ENCODE results near the gene ZNF132.
"Not testable (repeated sequence)": the region's sequence is repeated elsewhere in the genome, so short reads cannot be mapped to it uniquely, and the experiment has no call there.

The ZNF132 gene

DNA sequence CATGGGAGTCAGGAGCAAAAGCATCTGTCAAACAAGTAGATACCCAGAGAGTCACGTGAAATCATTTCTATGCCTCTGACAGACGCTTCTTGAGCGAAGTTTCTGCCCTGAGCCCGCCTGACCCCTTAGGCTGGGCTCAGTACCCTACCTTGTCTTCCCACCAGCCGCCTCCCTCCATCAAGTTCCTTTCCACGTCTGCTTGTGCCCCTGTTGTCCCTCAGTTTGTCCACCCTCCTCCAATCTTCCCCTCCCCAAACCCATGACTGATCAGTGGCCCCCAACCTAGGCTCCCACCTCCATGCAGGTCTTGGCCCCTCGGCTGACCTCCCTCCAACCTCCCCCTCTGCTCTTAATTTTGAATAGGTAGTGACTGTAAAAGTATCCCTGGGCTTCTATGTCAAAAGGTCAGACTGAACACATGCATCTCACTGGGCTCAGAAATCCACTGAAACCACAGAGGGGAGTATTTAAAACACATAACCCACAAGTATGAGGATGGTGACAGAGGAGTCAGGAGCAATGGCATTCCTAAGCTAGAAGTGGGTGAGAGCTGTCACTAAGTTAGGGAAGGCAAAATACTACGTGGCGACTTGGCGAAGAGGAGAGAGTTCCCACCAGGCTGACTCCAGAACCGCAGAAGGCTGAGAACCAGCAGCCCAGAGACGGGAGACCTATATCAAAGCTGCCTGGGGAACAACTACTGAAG is 34.5 kb upstream of the ZNF132 start:
- TF ChIP-seq, protein P1, sequence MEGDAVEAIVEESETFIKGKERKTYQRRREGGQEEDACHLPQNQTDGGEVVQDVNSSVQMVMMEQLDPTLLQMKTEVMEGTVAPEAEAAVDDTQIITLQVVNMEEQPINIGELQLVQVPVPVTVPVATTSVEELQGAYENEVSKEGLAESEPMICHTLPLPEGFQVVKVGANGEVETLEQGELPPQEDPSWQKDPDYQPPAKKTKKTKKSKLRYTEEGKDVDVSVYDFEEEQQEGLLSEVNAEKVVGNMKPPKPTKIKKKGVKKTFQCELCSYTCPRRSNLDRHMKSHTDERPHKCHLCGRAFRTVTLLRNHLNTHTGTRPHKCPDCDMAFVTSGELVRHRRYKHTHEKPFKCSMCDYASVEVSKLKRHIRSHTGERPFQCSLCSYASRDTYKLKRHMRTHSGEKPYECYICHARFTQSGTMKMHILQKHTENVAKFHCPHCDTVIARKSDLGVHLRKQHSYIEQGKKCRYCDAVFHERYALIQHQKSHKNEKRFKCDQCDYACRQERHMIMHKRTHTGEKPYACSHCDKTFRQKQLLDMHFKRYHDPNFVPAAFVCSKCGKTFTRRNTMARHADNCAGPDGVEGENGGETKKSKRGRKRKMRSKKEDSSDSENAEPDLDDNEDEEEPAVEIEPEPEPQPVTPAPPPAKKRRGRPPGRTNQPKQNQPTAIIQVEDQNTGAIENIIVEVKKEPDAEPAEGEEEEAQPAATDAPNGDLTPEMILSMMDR (IDR thresholded peaks at IDR 0.05; ENCODE audit: extremely low read depth, insufficient read depth, missing control alignments): no peak
- no peak for DNase-seq (ENCODE audit: low spot score)
- in situ Hi-C loops (cut with MboI; ENCODE audit: low pct_unique_long_range_greater_than_20kb, low sequenced_read_pairs, unreplicated experiment): no loop called here

DNA sequence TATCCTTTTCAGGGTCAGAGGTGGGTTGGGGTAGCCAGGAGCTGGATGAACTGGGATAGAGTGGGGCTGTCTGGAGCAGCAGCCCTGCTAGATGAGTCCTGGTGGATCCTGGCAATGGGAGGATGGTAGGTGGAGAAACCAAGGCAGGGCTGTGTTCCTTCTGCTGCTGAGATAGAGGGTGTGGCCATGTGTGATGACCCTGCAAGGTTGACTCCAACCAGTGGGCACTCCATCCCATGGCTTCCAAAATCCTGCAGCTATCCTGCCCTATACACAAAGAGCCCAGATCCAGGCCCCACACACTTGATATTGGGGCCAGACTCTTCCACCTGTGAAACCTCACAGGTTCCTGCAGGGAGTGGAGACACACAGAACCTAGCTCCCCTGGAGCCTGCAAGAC is 33.8 kb upstream of the ZNF132 start:
- in situ Hi-C loops (cut with MboI; ENCODE audit: low pct_unique_long_range_greater_than_20kb, low sequenced_read_pairs, unreplicated experiment): no loop called here
- TF ChIP-seq, protein P1 (IDR thresholded peaks at IDR 0.05; ENCODE audit: extremely low read depth, insufficient read depth, missing control alignments): no peak
- no peak for DNase-seq (ENCODE audit: low spot score)

DNA sequence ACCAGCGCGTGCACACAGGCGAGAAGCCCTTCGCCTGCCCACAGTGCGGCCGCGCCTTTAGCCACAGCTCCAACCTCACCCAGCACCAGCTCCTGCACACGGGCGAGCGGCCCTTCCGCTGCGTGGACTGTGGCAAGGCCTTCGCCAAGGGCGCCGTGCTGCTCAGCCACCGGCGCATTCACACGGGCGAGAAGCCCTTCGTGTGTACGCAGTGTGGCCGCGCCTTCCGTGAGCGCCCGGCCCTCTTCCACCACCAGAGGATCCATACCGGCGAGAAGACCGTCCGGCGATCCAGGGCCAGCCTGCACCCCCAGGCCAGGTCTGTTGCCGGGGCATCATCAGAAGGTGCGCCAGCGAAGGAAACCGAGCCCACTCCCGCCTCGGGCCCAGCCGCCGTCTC is 31.8 kb upstream of the ZNF132 start:
- in situ Hi-C loops (cut with MboI; ENCODE audit: low pct_unique_long_range_greater_than_20kb, low sequenced_read_pairs, unreplicated experiment): no loop called here
- TF ChIP-seq, protein P1 (IDR thresholded peaks at IDR 0.05; ENCODE audit: extremely low read depth, insufficient read depth, missing control alignments): no peak

DNA sequence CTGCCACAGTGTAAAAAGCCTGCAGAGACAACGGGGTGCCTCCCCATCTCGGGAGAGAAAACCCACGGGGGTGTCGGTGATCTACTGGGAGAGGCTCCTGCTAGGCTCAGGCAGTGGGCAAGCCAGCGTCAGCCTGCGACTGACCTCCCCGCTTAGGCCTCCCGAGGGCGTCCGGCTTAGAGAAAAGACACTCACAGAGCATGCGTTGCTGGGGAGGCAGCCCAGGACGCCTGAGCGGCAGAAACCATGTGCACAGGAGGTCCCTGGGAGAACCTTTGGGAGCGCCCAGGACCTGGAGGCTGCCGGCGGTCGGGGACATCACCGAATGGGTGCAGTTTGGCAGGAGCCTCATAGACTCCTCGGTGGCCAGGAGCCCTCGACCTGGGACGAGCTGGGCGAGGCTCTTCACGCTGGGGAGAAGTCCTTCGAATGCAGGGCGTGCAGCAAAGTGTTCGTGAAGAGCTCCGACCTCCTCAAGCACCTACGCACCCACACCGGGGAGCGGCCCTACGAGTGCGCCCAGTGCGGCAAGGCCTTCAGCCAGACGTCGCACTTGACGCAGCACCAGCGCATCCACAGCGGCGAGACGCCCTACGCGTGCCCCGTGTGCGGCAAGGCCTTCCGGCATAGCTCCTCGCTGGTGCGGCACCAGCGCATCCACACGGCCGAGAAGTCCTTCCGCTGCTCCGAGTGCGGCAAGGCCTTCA is 31.0 kb upstream of the ZNF132 start:
- in situ Hi-C loops (cut with MboI; ENCODE audit: low pct_unique_long_range_greater_than_20kb, low sequenced_read_pairs, unreplicated experiment); DNase-seq (ENCODE audit: low spot score): not testable (repeated sequence)

More for the DNA sequence above, 31.8 kb upstream of the ZNF132 start:
- no peak for DNase-seq (ENCODE audit: low spot score)

DNA sequence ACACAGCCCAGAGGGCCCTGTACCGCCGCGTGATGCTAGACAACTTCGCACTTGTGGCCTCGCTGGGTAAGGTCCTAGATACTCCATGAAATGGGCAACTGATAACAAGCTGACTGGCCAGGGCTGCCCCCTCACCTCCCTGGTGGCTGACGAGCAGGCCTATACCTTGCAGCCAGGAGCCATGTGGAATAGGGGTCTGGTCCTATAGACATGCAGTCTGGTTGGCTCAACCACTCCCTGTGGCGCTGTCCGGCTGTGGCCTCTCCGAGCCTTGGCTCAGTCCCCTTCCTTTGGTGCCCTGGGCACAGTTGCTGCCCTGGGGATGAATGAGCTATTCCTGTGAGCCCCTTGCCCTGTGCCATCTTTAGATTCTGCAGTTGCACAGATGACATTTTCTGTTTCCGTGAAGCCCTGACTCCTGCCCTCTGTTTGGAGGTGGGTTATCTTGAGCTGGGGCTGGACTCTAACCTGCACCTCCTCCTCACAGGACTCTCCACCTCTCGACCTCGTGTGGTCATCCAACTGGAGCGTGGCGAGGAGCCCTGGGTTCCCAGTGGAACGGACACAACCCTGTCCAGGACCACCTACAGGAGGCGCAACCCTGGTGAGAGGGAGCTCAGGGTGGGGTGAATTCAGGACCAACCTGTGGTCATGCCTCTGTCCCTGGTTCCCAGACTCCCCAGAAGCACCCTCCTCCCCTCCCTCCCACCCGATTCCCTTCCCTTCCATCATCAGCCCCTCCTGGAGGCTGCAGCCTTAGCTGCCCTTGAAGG is 29.5 kb upstream of the ZNF132 start:
- in situ Hi-C loops (cut with MboI; ENCODE audit: low pct_unique_long_range_greater_than_20kb, low sequenced_read_pairs, unreplicated experiment): no loop called here
- TF ChIP-seq, protein P1 (IDR thresholded peaks at IDR 0.05; ENCODE audit: extremely low read depth, insufficient read depth, missing control alignments): no peak

DNA sequence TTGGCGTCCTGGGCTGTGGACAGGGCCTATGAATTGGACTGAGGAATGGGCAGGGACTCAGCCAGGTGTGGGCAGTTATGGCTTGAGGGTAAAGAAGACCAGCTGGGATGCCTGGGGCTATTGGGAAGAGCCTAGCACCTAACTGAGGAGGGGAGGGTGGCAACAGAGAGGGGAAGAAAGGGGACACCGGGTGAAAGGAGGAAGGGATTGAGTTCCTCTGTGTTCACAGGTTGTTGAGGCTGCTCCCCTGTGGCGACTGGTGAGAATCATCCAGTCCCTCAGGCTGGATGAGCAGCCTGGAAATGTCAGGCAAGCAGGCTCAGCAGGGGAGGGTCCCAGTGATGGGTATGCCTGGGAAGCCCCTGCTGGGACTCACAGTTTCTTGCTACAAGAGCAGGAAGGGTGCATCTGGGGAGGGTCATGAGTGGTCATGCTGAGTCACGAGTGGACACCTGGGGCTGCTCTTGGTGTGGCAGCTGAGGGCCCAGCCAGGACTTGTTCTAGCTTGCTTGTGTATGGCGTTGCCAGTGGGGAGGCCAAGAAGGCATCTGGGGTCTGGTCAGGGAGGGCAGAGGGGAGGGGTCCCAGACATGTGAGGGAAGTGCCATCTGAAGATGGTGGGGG is 28.4 kb upstream of the ZNF132 start:
- no peak for DNase-seq (ENCODE audit: low spot score)
- TF ChIP-seq, protein P1 (IDR thresholded peaks at IDR 0.05; ENCODE audit: extremely low read depth, insufficient read depth, missing control alignments): no peak
- in situ Hi-C loops (cut with MboI; ENCODE audit: low pct_unique_long_range_greater_than_20kb, low sequenced_read_pairs, unreplicated experiment): no loop called here

More for the DNA sequence above, 29.5 kb upstream of the ZNF132 start:
- DNase-seq (ENCODE audit: low spot score): no peak
